Activated CD4-positive, CD25-positive, alpha-beta regulatory T cell (primary cell): Measurements from ENCODE around the gene SLC6A4.
"Not testable (repeated sequence)": the region's sequence is repeated elsewhere in the genome, so short reads cannot be mapped to it uniquely, and the experiment has no call there.

Experiments
- DNase-seq, 4 experiments: peaks; one replicate each; lab custom pipeline; 2025; lab: John Stamatoyannopoulos, UW

SLC6A4 gene

GRCh38 chr17:30172560-30172959 is 62.9 kb downstream of the SLC6A4 start:
- DNase-seq: no peak

GRCh38 chr17:30170415-30170987 is 65.0 kb downstream of the SLC6A4 start:
- no peak for DNase-seq

DNA sequence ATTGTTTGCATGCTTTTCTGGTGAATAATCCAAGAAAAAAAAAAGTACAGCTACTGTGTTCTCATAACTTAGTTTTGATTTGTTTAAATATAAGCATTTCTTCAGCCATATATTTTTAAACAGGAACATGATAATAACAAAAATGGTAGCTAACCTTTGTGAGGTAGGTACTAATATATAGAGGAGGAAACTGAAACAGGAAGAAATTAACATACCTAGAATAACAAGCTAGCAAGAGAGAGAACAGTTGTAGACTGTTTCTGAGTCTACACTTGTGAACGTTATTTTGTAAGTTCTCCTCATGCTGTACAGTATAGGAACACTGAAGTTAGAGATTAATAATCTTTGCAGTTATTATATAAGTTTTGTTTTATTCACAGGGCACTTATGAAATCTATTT is 69.5 kb downstream of the SLC6A4 start:
- no peak for DNase-seq

DNA sequence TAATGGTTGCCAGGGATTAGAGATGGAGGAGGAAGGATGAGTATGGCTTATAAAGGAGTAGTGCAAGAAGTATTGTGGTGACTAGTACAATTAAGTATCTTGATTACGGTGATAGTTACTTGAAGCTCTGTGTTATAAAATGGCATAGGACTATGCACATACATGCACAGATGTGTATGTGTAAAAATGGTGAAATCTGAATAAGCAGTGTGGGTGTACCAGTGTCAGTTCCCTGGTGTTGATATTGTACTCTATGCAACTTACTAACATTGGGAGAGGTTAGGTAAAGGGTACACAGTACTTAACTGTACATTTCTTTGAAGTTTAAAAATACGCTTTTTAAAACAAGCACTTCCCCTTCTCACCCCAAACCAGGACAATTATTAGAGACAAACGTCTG is 70.3 kb downstream of the SLC6A4 start:
- no peak for DNase-seq

DNA sequence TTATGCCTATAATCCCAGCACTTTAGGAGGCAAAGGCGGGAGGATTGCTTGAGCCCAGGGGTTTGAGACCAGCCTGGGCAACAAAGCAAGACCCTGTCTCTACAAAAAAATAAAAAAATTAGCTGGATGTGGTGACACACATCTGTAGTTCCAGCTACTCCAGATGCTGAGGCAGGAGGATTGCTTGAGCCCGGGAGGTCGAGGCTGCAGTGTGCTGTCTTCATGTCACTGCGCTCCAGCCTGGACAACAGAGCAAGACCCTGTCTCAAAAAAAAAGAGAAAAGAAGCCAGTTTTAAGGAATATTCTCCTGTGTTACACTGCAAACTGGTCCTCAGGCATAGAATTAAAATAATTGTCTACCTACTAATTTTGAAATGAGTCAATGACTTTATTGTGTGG is 71.0 kb downstream of the SLC6A4 start:
- no peak for DNase-seq

DNA sequence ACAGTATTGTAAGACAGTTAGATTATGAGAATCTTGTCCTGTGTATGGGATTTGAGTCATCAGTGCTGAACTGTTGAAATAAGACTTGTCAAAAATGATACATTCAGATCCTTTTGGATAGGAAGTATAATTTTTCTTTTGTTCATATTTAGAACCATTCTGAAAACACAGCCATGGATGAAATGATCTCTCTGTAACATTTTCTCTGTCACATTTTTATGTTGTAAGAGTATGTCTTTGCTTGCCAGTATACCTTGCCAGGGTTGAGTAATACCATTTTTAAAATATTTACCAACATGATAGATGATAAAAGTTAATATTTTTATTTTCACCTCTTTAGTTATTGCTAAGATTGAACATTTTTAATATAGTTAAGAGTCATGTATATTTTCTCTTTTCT is 73.9 kb downstream of the SLC6A4 start:
- no peak for DNase-seq

- DNase-seq: no peak
These were observed 74.9 kb downstream of the SLC6A4 start for GRCh38 chr17:30160419-30161172.

GRCh38 chr17:30158896-30159625 is 76.4 kb downstream of the SLC6A4 start:
- DNase-seq: no peak

GRCh38 chr17:30155389-30155788 is 80.1 kb downstream of the SLC6A4 start:
- DNase-seq: no peak

DNA sequence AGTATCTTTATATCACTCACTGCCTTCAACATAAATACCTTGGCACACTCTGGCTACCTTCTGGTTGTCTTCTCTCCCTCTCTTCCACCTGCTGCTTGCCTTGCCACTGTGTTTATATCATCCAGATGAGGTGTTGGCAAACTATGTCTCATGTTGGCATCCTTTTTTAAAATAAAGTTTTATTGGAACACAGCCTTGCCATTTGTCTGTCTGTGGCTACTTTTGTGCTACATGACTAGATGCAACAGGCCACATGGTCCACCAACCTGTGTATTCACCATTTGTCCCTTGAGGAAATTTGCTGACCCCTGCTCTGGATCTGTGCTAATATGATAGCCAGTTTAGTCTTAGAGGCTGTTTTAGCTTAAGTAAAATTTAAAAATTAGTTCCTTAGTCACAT is 82.0 kb downstream of the SLC6A4 start:
- no peak for DNase-seq

DNA sequence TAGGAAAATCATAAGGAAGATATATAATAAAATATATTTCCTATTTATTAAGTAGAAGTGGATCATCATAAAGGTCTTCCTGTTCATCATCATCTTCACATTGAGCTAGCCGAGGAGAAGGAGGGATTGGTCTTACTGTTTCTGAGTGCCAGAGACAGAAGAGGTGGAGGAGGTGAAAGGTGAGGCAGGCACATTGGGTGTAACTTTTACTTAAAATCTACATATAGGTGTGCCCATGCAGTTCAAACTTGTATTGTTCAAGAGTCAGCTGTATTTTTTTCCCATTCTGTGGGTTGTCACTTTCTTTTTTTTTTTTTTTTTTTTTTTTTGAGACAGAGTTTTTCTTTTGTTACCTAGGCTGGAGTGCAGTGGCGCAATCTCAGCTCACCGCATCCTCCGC is 84.0 kb downstream of the SLC6A4 start:
- no peak for DNase-seq

GRCh38 chr17:30148376-30148775 is 87.1 kb downstream of the SLC6A4 start:
- DNase-seq: no peak

GRCh38 chr17:30147860-30148259 is 87.6 kb downstream of the SLC6A4 start:
- DNase-seq: not testable (repeated sequence)
